DMS 273 treated with DMSO at 0.1 percent for 48 hours (cell line): ENCODE data around the gene FAM43B.

Experiments
- DNase-seq: peaks from one replicate; lab custom pipeline; 2025; lab: John Stamatoyannopoulos, UW

The FAM43B gene

GRCh38 chr1:20593756-20594155 lies 41.4 kb downstream of the FAM43B start:
- no peak for DNase-seq

DNA sequence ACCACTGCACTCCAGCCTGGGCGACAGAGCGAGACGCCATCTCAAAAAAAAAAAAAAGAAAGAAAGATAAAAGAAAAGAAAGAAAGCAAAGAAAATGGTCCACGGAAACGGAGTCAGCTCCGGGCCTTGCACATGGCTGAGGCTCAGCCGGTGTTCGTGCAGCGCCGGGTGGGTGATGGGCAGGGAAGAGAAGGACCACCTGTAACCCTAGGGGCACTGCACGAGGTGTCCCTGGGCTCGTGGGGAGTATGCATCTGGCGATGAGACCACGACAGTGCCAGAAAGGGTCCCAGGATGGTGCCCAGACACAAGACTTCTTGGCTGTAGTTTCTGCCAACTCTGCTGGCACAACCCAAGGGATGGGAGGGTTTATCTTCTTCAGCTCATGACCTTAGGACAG lies 42.4 kb downstream of the FAM43B start:
- DNase-seq: no peak

DNA sequence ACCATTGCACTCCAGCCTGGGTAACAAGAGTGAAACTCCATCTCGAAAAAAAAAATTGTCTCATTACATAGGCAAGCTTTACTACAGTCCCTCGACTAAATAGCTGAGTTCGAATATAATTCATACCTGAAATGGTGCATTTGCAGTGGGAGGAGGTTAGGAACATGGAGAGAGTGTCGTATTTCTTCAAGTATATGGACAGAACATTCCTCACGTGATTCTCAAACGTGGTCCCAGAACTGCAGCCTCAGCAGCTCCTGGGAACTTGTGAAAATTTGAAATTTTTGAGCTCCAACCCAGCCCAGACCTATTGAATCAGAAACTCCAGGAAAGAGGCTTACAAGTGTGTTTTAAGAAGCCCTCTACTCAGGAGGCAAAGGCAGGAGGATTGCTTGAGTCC lies 43.7 kb downstream of the FAM43B start:
- DNase-seq: no peak

GRCh38 chr1:20597650-20598049 lies 45.3 kb downstream of the FAM43B start:
- DNase-seq: no peak

- no peak for DNase-seq
Observed at GRCh38 chr1:20600156-20600555, 47.8 kb downstream of the FAM43B start.

DNA sequence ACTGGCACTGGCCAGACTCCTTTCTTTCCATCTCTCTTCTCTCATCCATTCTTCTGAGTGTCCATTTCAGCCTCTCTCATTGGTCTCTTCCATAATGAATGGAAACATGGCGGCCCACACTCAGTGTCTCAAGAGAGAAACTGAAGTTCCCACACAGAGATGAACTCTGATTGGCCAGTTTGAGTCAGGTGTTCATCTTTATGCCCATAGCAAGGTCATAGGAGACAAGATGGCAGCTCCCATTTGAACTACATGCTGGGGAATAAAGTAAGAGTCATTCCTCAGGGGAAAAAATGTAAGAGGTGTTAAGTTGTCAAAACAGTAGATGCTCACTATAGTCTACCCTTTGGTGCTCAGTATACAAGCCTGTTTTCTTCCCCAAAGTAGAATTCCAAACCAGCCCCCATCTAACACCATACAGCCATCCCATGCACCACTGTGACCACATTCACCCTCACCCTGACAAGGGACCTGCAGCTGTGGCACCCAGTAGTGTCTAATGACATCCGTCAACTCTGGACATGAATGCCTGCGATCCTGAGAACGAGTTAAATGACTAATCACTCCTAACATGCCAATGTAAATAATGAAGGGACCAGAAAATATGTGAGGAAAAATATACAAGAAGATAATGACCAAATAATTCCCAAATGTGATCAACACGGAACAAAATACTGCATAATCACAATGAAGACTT lies 48.9 kb downstream of the FAM43B start:
- no peak for DNase-seq

GRCh38 chr1:20602851-20603450 lies 50.6 kb downstream of the FAM43B start:
- DNase-seq: no peak

GRCh38 chr1:20603504-20604464 lies 51.4 kb downstream of the FAM43B start:
- DNase-seq: no peak
